GM19025 (cell line): ENCODE data around the gene CST6.

Source experiments
- ATAC-seq: cut with Tn5 transposase; IDR thresholded peaks from one replicate; pipeline ENCODE4 v1.9.1; 2021; ENCODE audit warnings: mild to moderate bottlenecking, low read depth, moderate library complexity; ENCODE audit not compliant: unreplicated experiment

The CST6 gene

GRCh38 chr11:66042996-66043906 lies 31.4 kb downstream of the CST6 start:
- no peak for ATAC-seq

GRCh38 chr11:66044757-66045156 lies 32.9 kb downstream of the CST6 start:
- no peak for ATAC-seq

- ATAC-seq, result peak; percentile 59
Measured at GRCh38 chr11:66045177-66045639, 33.4 kb downstream of the CST6 start.

GRCh38 chr11:66046901-66047300 lies 35.1 kb downstream of the CST6 start:
- no peak for ATAC-seq

GRCh38 chr11:66047541-66048365 lies 35.9 kb downstream of the CST6 start:
- ATAC-seq, result no peak

- ATAC-seq, result no peak
Measured at GRCh38 chr11:66048547-66049323, 36.9 kb downstream of the CST6 start, which contains the start of gene GAL3ST3. GAL3ST3 (minus strand) TSS chr11:66049161; CDS start chr11:66045415, 3,746 bp downstream.

GRCh38 chr11:66050581-66051231 lies 38.9 kb downstream of the CST6 start:
- ATAC-seq, result no peak

- ATAC-seq, result no peak
Measured at GRCh38 chr11:66051371-66051765, 39.6 kb downstream of the CST6 start.

GRCh38 chr11:66051766-66052663 lies 40.2 kb downstream of the CST6 start, which contains the start of gene SF3B2:
SF3B2 (plus strand) TSS chr11:66052364; CDS start chr11:66052385, 21 bp downstream.
- peak; percentile 96 for ATAC-seq

GRCh38 chr11:66052664-66052982 lies 40.8 kb downstream of the CST6 start:
- no peak for ATAC-seq

- no peak for ATAC-seq
Measured at GRCh38 chr11:66055021-66055420, 43.2 kb downstream of the CST6 start.

GRCh38 chr11:66056501-66056900 lies 44.7 kb downstream of the CST6 start:
- no peak for ATAC-seq

GRCh38 chr11:66059966-66060680 lies 48.3 kb downstream of the CST6 start:
- no peak for ATAC-seq

GRCh38 chr11:66061268-66061667 lies 49.5 kb downstream of the CST6 start:
- no peak for ATAC-seq

GRCh38 chr11:66062408-66062807 lies 50.6 kb downstream of the CST6 start:
- ATAC-seq, result no peak
